GM19372 (cell line): ENCODE measurements around the gene VAMP8.
"Not testable (repeated sequence)": the region's sequence is repeated elsewhere in the genome, so short reads cannot be mapped to it uniquely, and the experiment has no call there.

Source experiments
- ATAC-seq: cut with Tn5 transposase; IDR thresholded peaks from one replicate; pipeline ENCODE4 v1.9.1; 2021; ENCODE audit warnings: mild to moderate bottlenecking, low read depth, moderate library complexity; ENCODE audit not compliant: unreplicated experiment

Gene VAMP8

GRCh38 chr2:85613717-85614515, 36.5 kb downstream of the VAMP8 start:
- no peak for ATAC-seq

DNA sequence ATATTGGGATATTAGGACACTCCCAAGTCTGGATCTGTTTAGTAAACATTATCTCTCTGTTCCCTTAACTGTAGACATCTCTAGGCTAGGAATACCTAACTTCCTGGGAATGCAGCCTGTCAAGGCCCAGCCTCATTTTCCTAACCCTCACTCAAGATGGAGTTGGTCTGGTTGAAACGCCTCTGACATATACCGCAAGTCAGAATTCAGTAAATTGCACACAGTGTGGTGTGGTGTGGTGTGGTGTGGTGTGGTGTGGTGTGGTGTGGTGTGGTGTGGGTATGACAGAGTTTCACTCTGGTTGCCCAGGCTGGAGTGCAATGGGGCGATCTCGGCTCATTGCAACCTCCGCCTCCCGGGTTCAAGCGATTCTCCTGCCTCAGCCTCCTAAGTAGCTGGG, 37.4 kb downstream of the VAMP8 start:
- ATAC-seq: not testable (repeated sequence)

DNA sequence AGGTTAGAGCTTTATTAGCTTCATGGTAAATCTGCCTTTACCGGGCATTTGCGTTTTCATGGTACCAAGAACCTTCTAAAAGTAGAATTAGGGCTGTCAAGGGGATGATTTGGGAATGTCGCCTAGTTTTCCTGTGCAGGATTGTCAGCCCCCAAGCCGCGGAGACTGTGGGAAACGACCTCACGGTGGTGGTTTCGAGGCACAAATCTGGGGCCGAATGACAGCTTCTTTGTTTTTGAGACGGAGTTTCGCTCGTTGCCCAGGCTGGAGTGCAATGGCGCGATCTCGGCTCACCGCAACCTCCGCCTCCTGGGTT, 38.0 kb downstream of the VAMP8 start:
- no peak for ATAC-seq

GRCh38 chr2:85617723-85618122, 40.3 kb downstream of the VAMP8 start:
- ATAC-seq: not testable (repeated sequence)

- ATAC-seq: no peak
Measured at GRCh38 chr2:85619617-85620016, 42.2 kb downstream of the VAMP8 start.

DNA sequence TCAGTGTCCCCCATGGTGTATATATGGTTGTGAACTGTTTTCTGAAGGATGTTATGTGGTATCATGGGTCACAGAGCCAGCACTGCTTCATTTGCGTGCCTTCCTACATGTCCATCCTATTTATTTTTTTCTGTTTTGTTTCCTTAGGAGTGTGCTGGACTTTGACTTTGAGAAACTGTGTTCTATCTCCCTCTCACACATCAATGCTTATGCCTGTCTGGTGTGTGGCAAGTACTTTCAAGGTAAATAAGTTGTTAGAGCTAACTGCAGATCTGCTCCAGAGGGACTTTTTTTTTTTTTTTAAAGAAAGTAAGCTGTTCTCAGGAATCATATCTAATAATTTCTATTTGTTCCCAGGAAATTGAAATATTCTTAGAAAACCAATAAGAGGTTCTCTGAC, 44.0 kb downstream of the VAMP8 start:
- no peak for ATAC-seq

GRCh38 chr2:85623991-85624390, 46.6 kb downstream of the VAMP8 start:
- no peak for ATAC-seq

GRCh38 chr2:85628658-85629057, 51.3 kb downstream of the VAMP8 start:
- ATAC-seq: no peak

DNA sequence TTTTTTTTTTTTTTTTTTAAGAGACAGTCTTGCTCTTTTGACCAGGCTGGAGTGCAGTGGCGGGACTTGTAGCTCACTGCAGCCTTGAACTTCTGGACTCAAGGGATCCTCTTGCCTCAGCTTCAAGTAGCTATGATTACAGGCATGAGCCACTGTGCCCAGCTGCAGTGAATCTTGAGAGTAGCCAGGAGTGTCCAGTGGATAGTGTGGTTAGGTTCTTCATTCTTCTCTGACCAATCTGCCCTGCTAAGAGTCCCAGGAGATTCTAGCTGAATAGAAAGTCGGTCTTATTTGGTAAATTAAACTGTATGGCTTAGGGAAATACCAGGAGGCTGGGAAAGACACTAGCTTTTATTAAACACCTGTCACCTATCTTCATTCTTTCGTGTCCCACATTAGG, 53.9 kb downstream of the VAMP8 start:
- ATAC-seq: no peak
